GM18502 (cell line): ENCODE results near the gene IGF2.

Experiments
- ATAC-seq: cut with Tn5 transposase; IDR thresholded peaks from one replicate; pipeline ENCODE4 v1.9.1; 2021; ENCODE audit warnings: mild to moderate bottlenecking; ENCODE audit not compliant: unreplicated experiment, poor library complexity

Gene IGF2

DNA sequence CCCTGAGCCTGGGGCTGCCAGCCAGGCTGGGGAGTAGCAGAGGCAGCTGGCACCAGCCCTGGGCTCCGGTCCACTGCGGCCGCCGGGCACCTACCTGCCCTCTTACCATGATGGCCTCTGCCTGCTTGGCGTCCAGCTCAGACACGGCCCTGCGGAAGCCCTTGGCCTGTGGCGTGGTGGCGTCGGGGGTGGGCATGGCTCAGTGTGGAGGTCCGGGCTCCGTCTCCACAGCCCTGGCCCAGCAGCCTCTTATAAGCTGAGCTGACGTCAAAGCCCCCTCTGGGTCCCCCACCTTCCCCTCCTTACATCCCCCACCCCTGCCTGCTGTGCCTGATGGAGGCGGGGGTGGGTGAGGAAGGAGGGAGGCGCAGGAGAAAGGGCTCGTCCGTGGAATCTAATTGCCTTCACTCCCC is 32.4 kb upstream of the IGF2 start, which contains the start of gene TH:
TH (minus strand) TSS at position 225 of the 413 bp plus-strand sequence; CDS start at position 196, 29 bp downstream.
- ATAC-seq: no peak

DNA sequence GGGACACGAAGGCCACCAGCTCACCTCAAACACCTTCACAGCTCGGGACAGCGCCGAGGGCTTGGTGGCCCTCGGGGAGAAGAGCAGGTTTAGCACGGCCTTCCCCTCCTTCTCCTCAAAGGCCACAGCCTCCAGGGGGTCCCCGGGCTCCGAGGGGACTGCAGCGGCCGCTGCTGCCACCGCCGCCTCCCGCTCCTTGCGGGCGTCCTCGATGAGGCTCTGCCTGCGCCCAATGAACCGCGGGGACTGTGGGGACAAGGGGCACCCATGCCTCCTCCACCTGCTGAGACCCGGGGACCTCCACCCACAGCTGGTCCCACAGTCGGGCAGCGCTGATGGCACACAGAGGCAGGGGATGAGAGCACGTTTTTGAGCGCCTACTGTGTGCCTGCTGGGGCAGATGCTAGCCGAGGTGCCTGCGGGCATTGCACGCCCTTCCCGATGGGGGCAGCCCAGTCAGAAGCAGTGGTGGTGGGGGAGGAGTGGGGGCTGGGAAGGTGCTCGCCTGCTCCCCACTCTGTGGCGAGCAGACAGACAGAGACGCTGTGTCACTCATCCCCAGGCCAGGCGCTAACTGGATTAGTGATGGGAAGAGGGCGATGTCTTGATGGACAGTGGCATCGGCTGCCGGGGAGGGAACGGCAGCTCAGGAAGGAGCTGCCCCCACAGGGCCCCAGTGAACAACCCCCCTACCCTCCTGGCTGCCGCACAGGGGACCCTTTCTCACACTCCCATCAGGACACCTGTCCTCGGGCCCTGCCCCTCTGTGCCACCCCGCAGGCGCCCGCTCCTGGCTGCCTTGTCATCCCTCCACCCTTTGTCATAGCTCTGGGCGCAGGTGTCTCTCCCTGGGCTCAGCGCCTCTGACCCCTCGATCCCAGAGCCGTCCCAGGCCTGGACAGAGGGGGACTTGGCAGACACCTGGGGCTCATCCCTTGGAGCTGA is 30.7 kb upstream of the IGF2 start:
- ATAC-seq: no peak

DNA sequence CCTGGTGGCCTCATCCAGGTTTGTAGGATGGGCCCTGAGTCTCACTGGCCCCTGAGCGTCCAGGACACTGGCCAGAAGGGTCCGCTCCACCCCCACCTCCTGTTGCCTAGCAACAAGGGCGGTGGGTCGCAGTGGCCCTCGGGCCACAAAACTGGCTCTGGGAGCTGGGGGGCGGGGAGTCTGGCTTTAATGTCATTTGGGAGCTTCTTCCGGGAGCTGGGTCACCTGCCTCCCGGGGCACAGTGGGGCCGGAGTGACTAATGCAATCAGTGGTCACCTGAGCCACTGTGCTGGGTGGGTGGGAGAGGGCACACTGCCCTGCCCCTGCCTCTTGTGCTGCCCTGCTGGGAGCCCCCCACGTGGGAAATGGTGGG is 29.8 kb upstream of the IGF2 start:
- no peak for ATAC-seq

DNA sequence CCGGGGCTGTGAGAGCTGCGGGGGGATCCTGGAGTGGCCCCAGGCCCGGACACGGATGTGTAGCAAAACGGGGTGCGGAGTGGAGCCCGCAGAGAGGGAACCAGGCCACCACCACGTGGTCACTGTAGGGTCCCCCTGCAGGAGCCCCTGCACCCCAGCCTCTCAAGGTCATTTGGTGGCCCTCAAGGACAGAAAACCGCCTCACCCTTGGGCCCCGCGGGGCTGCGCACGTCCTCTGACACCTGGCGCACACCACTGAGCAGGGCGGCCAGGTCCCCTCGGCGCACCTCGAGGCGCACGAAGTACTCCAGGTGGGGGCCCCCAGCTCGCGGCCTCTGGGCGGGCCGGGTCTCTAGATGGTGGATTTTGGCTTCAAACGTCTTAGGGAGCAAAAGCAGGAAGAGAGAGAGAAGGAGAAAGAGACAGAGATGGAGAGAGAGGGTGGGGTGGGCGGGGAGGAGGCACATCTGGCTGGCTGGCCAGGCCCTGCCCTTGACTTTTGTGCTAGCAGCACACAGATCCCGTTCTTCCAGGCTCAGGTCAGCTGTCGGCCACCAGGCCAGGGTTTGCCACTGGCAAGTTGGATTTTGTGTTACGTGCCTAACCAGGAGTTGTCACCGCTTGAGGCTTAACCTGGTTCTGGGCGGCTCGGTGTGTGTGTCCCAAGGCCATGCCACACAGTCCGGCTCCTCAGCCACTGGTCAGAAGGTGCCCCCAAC is 29.3 kb upstream of the IGF2 start:
- no peak for ATAC-seq

DNA sequence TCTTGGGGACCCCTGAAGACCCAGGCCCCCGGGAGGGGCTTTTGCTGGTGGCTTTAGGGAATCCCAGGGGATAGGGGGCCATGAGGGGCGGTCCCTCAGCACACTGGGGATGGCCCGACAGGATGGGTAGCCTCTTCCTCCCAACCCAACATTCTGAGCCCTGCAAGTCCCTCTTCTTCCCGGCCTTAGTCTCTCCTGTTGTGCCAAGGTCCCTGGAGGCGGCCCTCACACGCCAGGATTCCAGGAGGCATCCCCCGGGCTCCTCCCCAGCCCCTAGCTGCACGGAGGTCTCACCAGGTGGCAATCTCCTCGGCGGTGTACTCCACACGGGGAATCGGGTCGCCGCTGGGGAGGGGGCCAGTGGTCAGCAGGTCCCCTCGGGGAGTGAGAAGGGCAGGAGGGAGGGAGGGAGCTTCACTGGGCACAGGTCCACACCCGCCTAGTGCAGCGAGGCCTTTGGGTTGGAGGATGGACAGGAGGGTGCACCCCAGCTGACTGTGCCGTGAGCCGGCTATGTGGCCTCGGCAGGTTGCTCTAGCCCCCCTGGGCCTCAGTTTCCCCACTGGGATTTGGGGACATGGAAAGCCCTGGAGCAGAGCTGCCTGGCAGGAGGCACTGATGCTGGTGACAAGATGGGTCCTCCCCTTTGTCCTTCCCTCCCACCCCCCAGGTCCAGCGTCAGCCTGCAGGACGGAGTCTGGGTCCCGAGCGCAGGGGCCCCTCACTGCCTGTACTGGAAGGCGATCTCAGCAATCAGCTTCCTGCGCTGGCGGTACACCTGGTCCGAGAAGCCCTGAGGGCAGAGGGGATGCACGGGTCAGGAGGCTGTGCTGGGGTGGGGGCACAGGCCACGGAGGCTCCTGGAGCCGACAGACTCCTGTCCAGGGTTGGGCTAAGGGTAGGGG is 28.2 kb upstream of the IGF2 start:
- ATAC-seq: no peak

DNA sequence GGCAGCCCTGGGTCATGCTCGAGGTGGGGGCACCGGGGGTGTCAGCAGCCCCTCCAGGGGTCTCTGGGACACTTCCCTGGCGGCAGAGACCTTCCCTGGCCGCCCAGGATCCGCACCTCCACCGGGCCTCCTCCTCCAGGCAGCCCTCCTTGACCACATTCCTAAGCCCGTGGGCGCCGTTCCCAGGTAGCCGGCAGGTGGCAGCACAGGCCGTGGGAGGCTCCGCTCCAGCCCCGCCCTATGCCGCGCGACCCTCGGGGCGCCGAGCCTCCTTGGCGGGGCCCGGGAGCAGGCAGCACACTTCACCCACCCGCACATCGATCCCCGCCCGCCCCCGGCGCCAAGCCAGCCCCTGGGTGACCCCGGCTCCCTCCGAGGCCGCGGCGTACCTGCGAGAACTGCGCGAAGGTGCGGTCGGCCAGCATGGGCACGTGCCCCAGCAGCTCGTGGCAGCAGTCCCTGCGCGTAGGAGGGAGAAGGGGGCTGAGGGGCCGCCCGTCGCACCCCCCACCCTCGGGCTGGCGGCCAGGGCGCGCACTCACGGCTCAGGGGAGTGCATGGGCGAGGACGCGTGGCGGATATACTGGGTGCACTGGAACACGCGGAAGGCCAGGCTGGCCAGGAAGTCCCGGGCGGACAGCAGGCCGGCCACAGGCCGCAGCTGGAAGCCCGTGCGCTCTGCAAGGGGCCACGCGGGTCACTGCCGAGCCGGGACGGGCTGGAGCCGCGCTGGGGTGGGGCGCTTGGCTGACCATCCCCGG is 27.1 kb upstream of the IGF2 start:
- ATAC-seq: no peak

DNA sequence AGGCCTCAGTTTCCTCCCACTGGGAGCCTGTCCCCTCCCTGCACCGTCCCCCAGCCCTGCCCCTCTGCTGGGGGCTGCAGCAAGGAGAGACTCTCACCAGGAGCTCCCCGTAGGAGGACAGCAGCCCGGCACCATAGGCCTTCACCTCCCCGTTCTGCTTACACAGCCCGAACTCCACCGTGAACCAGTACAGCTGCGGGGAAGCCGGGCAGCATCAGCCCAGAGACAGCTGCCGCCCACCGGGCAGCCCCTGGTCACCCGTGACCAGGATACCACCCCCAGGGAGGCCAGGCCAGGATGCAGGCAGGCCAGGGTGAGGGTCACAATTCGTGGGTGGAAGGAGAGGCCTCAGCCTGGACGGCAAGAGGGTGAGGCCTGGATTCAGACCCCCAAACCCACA is 26.4 kb upstream of the IGF2 start:
- no peak for ATAC-seq

DNA sequence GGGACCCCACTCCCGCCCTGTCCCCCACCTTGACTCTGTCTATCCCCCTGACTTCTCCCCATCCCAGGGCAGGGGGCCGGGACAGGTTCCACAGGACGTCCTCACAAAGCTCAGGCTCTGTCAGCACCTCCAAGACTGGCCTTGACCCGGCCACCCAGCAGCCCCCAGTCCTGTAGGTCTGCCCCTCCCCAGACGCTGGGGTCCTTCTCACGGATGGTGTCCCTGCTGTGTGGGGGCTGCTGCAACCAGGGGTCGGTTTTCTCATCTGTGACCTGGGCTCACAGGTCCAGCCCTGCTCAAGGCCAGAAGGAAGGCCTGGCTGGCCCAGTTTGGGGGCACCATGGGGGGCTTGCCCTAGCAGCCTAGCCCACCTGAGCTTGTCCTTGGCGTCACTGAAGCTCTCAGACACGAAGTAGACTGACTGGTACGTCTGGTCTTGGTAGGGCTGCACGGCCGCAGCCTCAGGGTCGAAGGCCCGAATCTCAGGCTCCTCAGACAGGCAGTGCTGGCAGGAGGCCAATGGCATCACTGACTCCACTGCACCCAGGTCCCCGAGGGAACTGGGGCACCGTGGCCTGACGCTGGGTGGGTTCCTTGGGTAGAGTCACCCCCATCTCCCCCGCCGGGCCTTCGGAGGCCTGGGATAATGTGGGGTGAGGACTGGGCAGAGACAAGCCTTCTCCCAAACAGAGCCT is 25.8 kb upstream of the IGF2 start:
- no peak for ATAC-seq

DNA sequence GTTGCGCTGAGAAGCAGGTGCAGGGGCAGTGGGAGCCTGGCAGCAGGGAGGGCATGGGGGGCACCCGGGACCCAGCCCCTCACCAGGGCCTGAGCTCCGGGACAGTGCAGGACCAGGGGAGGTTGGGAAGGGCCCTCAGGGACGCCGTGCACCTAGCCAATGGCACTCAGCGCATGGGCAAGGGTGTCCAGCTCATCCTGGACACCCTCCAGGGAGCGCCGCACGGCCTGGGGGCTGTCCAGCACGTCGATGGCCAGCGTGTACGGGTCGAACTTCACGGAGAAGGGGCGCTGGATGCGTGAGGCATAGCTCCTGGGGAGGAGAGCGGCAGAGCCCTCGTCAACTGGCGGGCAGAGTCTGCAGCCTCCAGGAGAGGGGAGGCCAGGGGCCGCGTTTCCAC is 24.9 kb upstream of the IGF2 start:
- no peak for ATAC-seq

DNA sequence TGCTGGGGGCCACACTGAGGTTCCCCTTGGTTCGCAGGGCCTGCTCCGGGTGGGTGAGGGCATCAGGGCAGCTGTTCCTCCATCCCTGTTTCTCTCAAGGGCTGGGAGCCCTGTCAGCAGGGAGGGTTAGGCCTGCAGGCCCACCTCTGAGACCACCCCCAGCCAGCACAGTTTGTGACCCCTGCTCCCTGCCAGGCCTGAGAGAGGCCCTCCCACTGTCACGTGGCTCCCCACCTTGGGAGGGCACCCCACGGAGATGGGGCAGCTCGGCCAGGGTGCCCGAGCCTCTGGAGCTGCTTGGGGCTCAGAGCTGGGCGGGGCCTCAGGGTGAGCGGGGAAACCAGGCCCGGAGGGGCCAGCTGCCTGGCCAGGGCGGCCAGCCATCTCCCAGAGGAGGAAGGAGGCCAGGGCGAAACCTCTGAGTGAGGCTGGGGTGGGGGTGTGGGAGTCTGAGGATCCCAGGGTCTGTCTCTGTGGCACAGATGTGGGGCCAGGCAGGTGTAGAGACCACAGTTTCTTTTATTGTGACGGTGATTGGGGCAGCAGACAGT is 24.3 kb upstream of the IGF2 start:
- no peak for ATAC-seq

DNA sequence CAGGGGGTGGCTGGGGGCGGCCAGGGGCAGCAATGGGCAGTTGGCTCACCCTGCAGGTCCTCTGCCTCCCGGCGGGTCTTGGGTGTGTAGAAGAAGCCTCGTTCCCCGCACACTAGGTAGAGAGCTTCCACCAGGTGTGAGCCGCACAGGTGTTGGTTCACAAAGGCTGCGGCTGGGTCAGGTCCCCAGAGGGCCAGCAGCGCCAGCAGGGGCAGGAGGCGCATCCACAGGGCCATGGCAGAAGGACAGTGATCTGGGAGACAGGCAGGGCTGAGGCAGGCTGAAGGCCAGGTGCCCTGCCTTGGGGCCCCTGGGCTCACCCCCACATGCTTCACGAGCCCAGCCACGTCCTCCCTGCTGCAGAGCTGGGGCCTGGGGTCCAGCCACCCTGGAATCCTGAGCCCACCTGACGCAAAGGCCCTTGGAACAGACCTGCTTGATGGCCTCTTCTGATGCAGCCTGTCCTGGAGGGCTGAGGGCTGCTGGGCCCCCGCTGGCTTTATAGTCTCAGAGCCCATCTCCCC is 21.6 kb upstream of the IGF2 start, which contains the start of gene INS:
INS (minus strand) TSS at position 474 of the 524 bp plus-strand sequence; CDS start at position 236, 238 bp downstream.
- ATAC-seq: no peak

DNA sequence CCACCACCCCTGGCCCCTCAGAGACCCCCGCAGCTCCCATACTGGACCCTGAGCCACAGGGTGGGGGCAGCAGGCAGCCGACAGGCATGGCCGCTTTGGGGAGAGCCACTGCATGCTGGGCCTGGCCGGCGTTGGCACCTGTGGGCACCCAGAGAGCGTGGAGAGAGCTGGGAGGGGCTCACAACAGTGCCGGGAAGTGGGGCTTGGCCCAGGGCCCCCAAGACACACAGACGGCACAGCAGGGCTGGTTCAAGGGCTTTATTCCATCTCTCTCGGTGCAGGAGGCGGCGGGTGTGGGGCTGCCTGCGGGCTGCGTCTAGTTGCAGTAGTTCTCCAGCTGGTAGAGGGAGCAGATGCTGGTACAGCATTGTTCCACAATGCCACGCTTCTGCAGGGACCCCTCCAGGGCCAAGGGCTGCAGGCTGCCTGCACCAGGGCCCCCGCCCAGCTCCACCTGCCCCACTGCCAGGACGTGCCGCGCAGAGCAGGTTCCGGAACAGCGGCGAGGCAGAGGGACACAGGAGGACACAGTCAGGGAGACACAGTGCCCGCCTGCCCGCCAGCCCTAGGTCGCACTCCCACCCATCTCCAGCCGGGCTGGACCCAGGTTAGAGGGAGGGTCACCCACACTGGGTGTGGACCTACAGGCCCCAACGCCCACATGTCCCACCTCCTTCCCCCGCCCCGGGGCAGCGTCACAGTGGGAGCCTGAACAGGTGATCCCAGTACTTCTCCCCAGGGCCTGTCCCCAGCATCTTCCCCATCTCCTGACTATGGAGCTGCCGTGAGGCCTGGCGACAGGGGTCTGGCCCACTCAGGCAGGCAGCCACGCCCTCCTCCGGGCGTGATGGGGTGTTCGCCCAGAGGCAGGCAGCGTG is 20.6 kb upstream of the IGF2 start:
- no peak for ATAC-seq

DNA sequence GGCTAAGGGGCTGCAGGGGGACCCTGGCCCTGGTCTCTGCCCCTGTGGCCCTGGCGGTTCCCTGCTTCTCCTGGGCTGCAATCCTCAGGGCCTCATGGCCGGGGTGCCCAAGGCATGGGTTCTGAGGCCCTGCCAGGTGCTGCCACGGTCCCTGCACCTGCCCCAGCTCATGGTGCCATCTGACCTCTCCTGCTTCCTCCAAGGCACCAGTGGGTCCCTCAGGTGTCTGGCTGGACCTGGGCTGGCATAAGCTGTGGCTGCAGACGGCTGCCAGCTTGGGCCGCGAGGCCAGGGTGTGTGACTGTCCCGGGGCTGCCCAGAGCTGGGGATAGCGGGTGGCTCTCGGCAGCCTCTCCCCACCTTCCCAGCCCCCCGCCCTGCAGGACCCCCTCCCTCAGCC is 19.8 kb upstream of the IGF2 start:
- ATAC-seq: no peak

DNA sequence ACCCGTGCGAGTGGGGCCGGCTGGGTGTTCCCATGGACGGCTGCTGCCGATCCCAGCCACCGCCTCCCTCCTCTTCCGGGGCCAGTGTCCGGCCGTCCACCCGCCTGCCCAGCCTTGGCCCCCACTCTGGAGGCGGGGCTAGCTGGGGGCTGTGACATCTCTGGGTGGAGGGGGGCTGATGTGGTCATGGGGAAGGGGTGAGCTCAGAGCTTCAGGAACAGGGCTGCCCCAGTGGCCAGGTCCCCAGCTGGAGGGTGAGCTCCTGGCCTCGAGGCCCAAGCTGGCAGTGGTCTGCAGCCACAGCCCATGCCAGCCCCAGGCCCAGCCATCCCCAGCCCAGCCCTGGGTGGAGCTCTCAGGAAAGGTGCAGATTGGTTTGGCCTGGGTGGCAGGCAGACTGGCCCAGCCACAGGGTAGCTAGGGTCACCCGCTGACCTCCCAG is 19.1 kb upstream of the IGF2 start:
- ATAC-seq: no peak

DNA sequence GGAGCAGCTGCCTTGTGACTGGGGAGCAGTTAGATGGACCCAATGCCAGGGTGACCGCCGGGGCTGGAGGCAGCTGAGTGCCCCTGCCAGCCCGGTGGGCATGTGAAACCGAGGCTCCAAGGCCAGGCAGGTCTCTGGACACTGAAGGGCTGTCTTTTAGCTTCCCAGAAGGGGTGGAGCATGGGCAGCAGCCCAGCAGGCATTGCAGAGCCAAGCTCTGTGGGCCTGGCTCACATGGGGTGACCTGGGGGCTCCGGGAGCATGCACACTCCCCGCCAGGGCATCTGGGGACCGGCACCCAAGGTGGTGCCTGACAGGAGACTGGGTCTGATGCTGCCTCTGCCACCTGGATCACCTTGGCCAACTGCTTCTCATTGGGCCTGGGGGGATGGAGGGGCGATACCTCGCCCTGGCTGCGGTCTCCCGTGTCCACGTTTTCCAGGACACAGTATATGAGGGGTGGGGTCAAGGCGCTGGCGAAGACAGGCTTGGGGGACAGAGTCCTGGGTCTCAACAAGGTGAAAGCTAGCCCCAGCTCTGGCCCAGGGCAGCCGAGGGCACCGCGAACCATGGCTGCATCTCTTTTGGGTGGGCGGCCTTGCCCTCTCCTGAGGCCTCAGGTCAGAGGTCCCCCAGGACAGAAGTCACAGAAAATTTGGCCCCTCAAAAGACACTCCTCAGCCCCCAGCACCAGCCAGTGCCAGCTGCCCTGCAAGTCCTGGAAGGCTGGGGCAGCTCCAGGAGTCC is 18.3 kb upstream of the IGF2 start:
- ATAC-seq: no peak

DNA sequence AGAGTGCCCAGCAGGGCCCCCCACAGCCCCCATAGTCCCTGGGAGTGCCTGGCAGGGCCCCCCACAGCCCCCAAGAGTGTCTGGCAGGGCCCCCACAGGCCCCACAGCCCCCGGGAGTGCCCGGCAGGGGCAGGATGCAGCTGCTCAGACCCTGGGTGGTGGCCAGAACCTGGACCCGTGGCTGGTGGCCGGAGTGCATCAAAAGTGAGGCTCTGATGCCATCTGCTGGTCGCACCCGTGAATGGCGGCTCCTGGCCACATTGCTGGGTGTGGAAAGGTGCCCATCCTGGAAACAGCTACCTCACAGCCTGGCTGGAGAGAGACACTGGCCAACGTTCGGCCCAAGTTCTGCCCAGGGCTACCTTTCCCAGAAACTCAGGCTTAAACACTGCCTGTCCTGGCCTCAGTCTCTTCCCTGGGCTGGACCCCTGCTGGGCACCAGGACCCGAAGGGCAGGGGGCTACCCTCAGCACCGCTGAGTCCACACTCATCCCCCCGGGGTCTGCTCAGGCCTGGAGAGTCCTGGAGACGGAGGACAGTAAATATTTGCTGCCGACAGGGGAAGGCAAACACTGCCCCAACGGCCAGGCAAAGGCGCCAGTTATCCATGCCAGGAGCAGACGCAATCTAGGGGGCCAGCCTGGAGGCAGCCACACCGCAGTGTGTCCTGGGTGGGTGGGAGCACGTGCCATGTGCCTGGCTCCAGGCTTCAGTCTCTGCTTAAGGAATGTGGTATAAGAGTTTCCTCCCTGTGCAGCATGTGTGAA is 17.4 kb upstream of the IGF2 start:
- ATAC-seq: no peak
